Parathyroid adenoma (tissue), 2 donors: ENCODE results near the gene TBC1D3B.
A peak's percentile ranks its signal among the peaks of the same experiment; 100 is the strongest.

Experiments
- H2AFZ ChIP-seq: fragments of 300-600 bp; sonication (generic); one replicate; pipeline ENCODE4 v1.7.0; 2017; ENCODE audit warnings: antibody characterized with exemption, mild to moderate bottlenecking
- H3K27ac ChIP-seq: fragments of 300-600 bp; sonication (generic); one replicate; pipeline ENCODE4 v1.7.0; 2017
- H3K27me3 ChIP-seq: fragments of 300-600 bp; sonication (generic); one replicate; pipeline ENCODE4 v1.7.0; 2017; ENCODE audit warnings: low read length; ENCODE audit not compliant: control insufficient read depth, insufficient read depth
- H3K36me3 ChIP-seq: fragments of 300-600 bp; sonication (generic); one replicate; pipeline ENCODE4 v1.7.0; 2017; ENCODE audit warnings: low read length; ENCODE audit not compliant: control insufficient read depth, insufficient read depth
- H3K4me1 ChIP-seq: fragments of 300-600 bp; sonication (generic); one replicate; pipeline ENCODE4 v1.7.0; 2017; ENCODE audit warnings: control low read depth
- H3K4me2 ChIP-seq: fragments of 300-600 bp; sonication (generic); one replicate; pipeline ENCODE4 v1.7.0; 2017; ENCODE audit warnings: low read length
- H3K4me3 ChIP-seq: fragments of 300-600 bp; sonication (generic); one replicate; pipeline ENCODE4 v1.7.0; 2017; ENCODE audit warnings: low read depth, low read length
- H3K79me2 ChIP-seq: fragments of 300-600 bp; sonication (generic); one replicate; pipeline ENCODE4 v1.7.0; 2017; ENCODE audit warnings: control low read depth
- H3K9ac ChIP-seq: fragments of 300-600 bp; sonication (generic); one replicate; pipeline ENCODE4 v1.7.0; 2017; ENCODE audit warnings: mild to moderate bottlenecking
- H3K9me3 ChIP-seq: fragments of 300-600 bp; sonication (generic); one replicate; pipeline ENCODE4 v1.7.0; 2017; ENCODE audit warnings: low read length; ENCODE audit not compliant: control insufficient read depth
- TF ChIP-seq, protein P1 (sequence below): fragments of 300-600 bp; sonication (generic); IDR thresholded peaks from one replicate; pipeline ENCODE4 v1.7.0; 2017; ENCODE audit warnings: antibody characterized with exemption, mild to moderate bottlenecking
- donor health status: primary hyperparathyroidism.

Gene TBC1D3B

GRCh38 chr17:36152639-36153120 is 23.8 kb downstream of the TBC1D3B start:
- no peak overlapping the region for H2AFZ ChIP-seq
- no peak overlapping the region for H3K9ac ChIP-seq
- no peaks in the 10 kb centered on the region for H3K27me3 ChIP-seq
- no peak overlapping the region for H3K27ac ChIP-seq
- H3K36me3 ChIP-seq, result no peaks in the 10 kb centered on the region
- H3K4me2 ChIP-seq, result no peak overlapping the region
- TF ChIP-seq, protein P1, sequence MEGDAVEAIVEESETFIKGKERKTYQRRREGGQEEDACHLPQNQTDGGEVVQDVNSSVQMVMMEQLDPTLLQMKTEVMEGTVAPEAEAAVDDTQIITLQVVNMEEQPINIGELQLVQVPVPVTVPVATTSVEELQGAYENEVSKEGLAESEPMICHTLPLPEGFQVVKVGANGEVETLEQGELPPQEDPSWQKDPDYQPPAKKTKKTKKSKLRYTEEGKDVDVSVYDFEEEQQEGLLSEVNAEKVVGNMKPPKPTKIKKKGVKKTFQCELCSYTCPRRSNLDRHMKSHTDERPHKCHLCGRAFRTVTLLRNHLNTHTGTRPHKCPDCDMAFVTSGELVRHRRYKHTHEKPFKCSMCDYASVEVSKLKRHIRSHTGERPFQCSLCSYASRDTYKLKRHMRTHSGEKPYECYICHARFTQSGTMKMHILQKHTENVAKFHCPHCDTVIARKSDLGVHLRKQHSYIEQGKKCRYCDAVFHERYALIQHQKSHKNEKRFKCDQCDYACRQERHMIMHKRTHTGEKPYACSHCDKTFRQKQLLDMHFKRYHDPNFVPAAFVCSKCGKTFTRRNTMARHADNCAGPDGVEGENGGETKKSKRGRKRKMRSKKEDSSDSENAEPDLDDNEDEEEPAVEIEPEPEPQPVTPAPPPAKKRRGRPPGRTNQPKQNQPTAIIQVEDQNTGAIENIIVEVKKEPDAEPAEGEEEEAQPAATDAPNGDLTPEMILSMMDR, result no peak
- H3K4me1 ChIP-seq, result no peaks in the 10 kb centered on the region
- no peak overlapping the region for H3K4me3 ChIP-seq
- no peaks in the 10 kb centered on the region for H3K9me3 ChIP-seq
- no peaks in the 10 kb centered on the region for H3K79me2 ChIP-seq

- Histone ChIP-seq H3K27me3 (no peaks in the 10 kb centered on the region), H3K4me1 (no peaks in the 10 kb centered on the region), H3K36me3 (no peaks in the 10 kb centered on the region), H2AFZ (no peak overlapping the region), H3K9me3 (no peaks in the 10 kb centered on the region), H3K27ac (no peak overlapping the region), H3K4me3 (no peak overlapping the region), H3K9ac (no peak overlapping the region), H3K79me2 (no peaks in the 10 kb centered on the region), H3K4me2 (no peak overlapping the region)
- TF ChIP-seq, protein P1, result no peak
These were observed 24.4 kb downstream of the TBC1D3B start for GRCh38 chr17:36151891-36152638.

DNA sequence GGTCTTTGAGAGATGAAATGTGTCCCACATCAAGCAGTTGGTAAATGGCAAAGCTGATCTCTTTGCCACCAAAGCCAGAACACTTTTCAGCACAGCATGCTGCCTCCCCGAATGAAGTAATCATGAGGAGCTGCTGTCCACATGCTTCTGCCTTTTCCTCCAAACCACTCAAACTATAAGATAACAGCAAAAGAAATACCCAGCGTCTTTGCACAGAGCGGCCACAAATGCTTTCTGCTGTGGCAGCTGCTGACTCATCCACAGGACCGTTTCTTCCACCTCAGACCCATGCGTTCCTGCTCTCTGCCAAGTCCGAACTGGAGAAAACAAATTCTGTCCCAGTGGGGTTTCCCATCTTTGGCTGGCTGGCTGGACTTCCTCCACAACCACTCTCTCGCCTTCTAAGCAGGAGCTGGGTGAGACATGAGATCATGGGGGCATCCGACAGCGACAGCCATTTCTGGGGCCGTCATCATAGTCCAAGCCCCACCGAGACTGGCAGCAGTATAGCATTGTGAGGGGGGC is 27.1 kb downstream of the TBC1D3B start:
- no peaks in the 10 kb centered on the region for H3K4me1 ChIP-seq
- no peaks in the 10 kb centered on the region for H3K79me2 ChIP-seq
- TF ChIP-seq, protein P1, result no peak
- no peaks in the 10 kb centered on the region for H3K36me3 ChIP-seq
- no peak overlapping the region for H3K27ac ChIP-seq
- H3K27me3 ChIP-seq, result no peaks in the 10 kb centered on the region
- H2AFZ ChIP-seq, result no peak overlapping the region
- H3K4me3 ChIP-seq, result no peak overlapping the region
- H3K9ac ChIP-seq, result no peak overlapping the region
- no peak overlapping the region for H3K4me2 ChIP-seq
- no peaks in the 10 kb centered on the region for H3K9me3 ChIP-seq

DNA sequence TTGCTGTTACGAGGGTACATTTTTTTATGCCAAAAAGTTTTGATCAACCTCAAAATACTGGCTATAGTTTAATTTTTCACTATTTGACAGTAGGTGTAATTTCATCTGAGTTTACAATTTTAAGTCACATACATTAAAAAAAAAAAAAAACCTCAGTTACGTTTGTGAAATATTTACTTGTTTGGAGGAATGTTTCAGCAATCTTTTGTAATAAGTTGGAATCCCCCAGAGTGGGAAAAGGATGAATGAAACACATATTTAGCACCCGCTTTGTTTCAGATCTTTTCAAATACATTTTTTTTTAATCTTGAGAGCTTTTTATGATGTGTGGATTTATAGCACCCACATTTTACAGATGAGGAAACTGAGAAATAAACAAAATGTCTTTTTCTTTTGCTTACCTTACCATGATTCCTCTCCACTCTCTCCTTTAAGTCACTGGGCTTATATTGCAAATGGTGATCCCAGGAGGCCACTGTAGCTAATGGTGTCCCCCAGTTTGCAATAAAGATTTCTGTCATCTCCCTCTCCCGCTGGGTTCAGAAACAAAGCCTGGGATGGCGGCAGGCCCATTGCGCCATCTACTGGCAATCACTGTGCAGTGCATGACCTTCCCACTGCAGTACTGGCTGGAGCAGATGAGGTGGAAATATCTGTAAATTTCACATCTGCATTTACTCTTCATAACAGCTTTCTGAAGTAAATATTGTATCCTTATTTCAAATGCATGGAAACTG is 27.7 kb downstream of the TBC1D3B start:
- no peaks in the 10 kb centered on the region for H3K4me1 ChIP-seq
- no peaks in the 10 kb centered on the region for H3K9me3 ChIP-seq
- H2AFZ ChIP-seq, result no peak overlapping the region
- no peak overlapping the region for H3K27ac ChIP-seq
- H3K36me3 ChIP-seq, result no peaks in the 10 kb centered on the region
- TF ChIP-seq, protein P1, result peak; percentile 96
- H3K4me3 ChIP-seq, result no peak overlapping the region
- H3K4me2 ChIP-seq, result no peak overlapping the region
- no peaks in the 10 kb centered on the region for H3K79me2 ChIP-seq
- H3K27me3 ChIP-seq, result no peaks in the 10 kb centered on the region
- no peak overlapping the region for H3K9ac ChIP-seq
